RCC 7860 (cell line): ENCODE results near the gene ZNF587.
"Not testable (repeated sequence)": the region's sequence is repeated elsewhere in the genome, so short reads cannot be mapped to it uniquely, and the experiment has no call there.

Experiments
- DNase-seq: peaks from one replicate; pipeline ENCODE4 v3.0.0-alpha.2; 2015; ENCODE audit warnings: low spot score
- FAIRE-seq: peaks from 2 replicates; lab custom pipeline; 2012; peaks lifted over from hg19 to GRCh38; lab: Jason Lieb, UNC

Gene ZNF587

GRCh38 chr19:57873883-57874799, 24.5 kb downstream of the ZNF587 start:
- not testable (repeated sequence) for FAIRE-seq, DNase-seq

- no peak for DNase-seq
- FAIRE-seq = no peak
Measured at GRCh38 chr19:57886046-57886445, 36.4 kb downstream of the ZNF587 start.

GRCh38 chr19:57887195-57887941, 37.7 kb downstream of the ZNF587 start:
- FAIRE-seq = no peak
- DNase-seq = no peak

- FAIRE-seq (no peak), DNase-seq (no peak)
Measured at GRCh38 chr19:57888107-57888559, 38.5 kb downstream of the ZNF587 start.

GRCh38 chr19:57888560-57889231, 39.0 kb downstream of the ZNF587 start, which contains the start of gene ZNF814:
TSS of gene ZNF814 (minus strand) at chr19:57889037. CDS start at chr19:57888802, 235 bp downstream.
- no peak for FAIRE-seq

GRCh38 chr19:57890706-57891105, 41.0 kb downstream of the ZNF587 start:
- FAIRE-seq = not testable (repeated sequence)
- peak; percentile 66 for DNase-seq

More at GRCh38 chr19:57888560-57889231, 39.0 kb downstream of the ZNF587 start, which contains the start of gene ZNF814:
- DNase-seq = no peak

GRCh38 chr19:57900311-57900710, 50.7 kb downstream of the ZNF587 start:
- no peak for FAIRE-seq
- no peak for DNase-seq

- DNase-seq (no peak), FAIRE-seq (no peak)
Measured at GRCh38 chr19:57903618-57904184, 54.0 kb downstream of the ZNF587 start.

GRCh38 chr19:57905258-57905657, 55.6 kb downstream of the ZNF587 start:
- DNase-seq (no peak), FAIRE-seq (no peak)

GRCh38 chr19:57907394-57907793, 57.7 kb downstream of the ZNF587 start:
- DNase-seq (no peak), FAIRE-seq (no peak)

- FAIRE-seq (no peak), DNase-seq (no peak)
Measured at GRCh38 chr19:57914531-57914930, 64.9 kb downstream of the ZNF587 start.
